HAP-1 (cell line): ENCODE results near the gene USP24.
A peak's percentile ranks its signal among the peaks of the same experiment; 100 is the strongest.
"Not testable (repeated sequence)": the region's sequence is repeated elsewhere in the genome, so short reads cannot be mapped to it uniquely, and the experiment has no call there.

ENCODE experiments used
- DNase-seq, 2 experiments: peaks; one replicate each; pipeline ENCODE4 v3.0.0-alpha.2; 2016 to 2020; ENCODE audit warnings: low spot score in 2 of 2
- H3K27me3 ChIP-seq: fragments of 250-450 bp; sonication (Bioruptor Pico); 2 replicates; pipeline ENCODE4 v1.5.1; 2020; ENCODE audit warnings: low read depth, mild to moderate bottlenecking, moderate library complexity
- H3K36me3 ChIP-seq: fragments of 250-450 bp; sonication (Bioruptor Pico); replicated peaks from 2 replicates; pipeline ENCODE4 v1.5.1; 2020; ENCODE audit warnings: mild to moderate bottlenecking
- H3K4me1 ChIP-seq: fragments of 250-450 bp; sonication (Bioruptor Pico); 2 replicates; pipeline ENCODE4 v1.5.1; 2020; ENCODE audit warnings: mild to moderate bottlenecking
- H3K4me3 ChIP-seq: fragments of 250-450 bp; sonication (Bioruptor Pico); 2 replicates; pipeline ENCODE4 v1.5.1; 2020; ENCODE audit warnings: mild to moderate bottlenecking, moderate library complexity
- H3K9me3 ChIP-seq: fragments of 250-450 bp; sonication (Bioruptor Pico); 2 replicates; pipeline ENCODE4 v1.5.1; 2020; ENCODE audit warnings: mild to moderate bottlenecking, moderate library complexity
- in situ Hi-C: fragments of 300-500 bp; cut with MboI; formaldehyde crosslinking; loops from 3 replicates; pipeline ENCODE4 v1.14.3; 2020; ENCODE audit warnings: low sequenced_read_pairs, inconsistent platforms, mixed read lengths

USP24 gene

GRCh38 chr1:55239548-55239947 is 24.4 kb upstream of the USP24 start:
- Histone ChIP-seq H3K36me3 (no peaks in the 10 kb centered on the region), H3K9me3 (no peaks in the 10 kb centered on the region), H3K27me3 (no peaks in the 10 kb centered on the region), H3K4me3 (no peak overlapping the region), H3K4me1 (no peaks in the 10 kb centered on the region)
- DNase-seq: no peak
- in situ Hi-C loops: no loop called here

- H3K27me3 ChIP-seq: no peaks in the 10 kb centered on the region
- H3K4me1 ChIP-seq: no peaks in the 10 kb centered on the region
- no peaks in the 10 kb centered on the region for H3K36me3 ChIP-seq
- H3K9me3 ChIP-seq: no peaks in the 10 kb centered on the region
- no peak overlapping the region for H3K4me3 ChIP-seq
- no peak for DNase-seq
- in situ Hi-C loops: no loop called here
Observed at GRCh38 chr1:55235722-55236121, 20.6 kb upstream of the USP24 start.

- H3K4me1 ChIP-seq: no peaks in the 10 kb centered on the region
- H3K36me3 ChIP-seq: no peaks in the 10 kb centered on the region
- no peaks in the 10 kb centered on the region for H3K9me3 ChIP-seq
- DNase-seq: no peak
- H3K27me3 ChIP-seq: no peaks in the 10 kb centered on the region; the same call in 1 of the 2 replicates
- no peak overlapping the region for H3K4me3 ChIP-seq
- in situ Hi-C loops: no loop called here
Observed at GRCh38 chr1:55234016-55234415, 18.9 kb upstream of the USP24 start.

- no peaks in the 10 kb centered on the region for H3K9me3 ChIP-seq
- in situ Hi-C loops: no loop called here
- no peaks in the 10 kb centered on the region; the same call in 1 of the 2 replicates for H3K27me3 ChIP-seq
- H3K4me3 ChIP-seq: no peak overlapping the region
- H3K4me1 ChIP-seq: no peaks in the 10 kb centered on the region
- H3K36me3 ChIP-seq: no peaks in the 10 kb centered on the region
- DNase-seq: no peak
Observed at GRCh38 chr1:55233145-55233777, 18.1 kb upstream of the USP24 start.

DNA sequence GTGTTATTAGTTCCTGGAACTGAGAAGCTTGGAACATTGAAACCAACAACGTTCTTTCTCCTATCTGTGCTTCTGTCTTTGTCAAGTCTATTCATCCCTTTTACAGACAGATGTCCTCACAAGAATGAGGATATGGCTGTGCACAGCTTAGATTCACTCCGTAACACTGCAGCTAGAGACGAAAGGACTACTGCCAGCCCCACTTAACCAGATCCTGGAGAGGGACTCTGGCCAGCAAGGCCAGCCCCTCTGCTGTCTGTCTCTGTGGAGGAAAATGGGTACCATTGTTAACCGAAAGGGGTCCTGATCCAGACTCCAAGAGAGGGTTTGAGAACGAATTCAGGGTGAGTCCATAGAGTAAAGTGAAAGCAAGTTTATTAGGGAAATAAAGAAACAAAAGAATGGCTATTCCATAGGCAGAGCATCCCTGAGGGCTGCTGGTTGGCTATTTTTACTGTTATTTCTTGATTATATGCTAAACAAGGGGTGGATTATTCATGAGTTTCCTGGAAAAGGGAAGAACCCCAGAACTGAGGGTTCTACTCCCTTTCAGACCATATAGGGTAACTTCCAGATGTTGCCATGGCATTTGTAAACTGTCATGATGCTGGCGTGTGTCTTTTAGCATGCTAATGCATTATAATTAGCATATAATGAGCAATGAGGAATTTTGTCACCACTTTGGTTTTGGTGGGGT is 17.4 kb upstream of the USP24 start:
- H3K27me3 ChIP-seq: no peaks in the 10 kb centered on the region; the same call in 1 of the 2 replicates
- H3K36me3 ChIP-seq: no peaks in the 10 kb centered on the region
- in situ Hi-C loops: no loop called here
- no peaks in the 10 kb centered on the region for H3K4me1 ChIP-seq
- DNase-seq: no peak
- H3K9me3 ChIP-seq: no peaks in the 10 kb centered on the region; the same call in 1 of the 2 replicates
- H3K4me3 ChIP-seq: no peak overlapping the region

DNA sequence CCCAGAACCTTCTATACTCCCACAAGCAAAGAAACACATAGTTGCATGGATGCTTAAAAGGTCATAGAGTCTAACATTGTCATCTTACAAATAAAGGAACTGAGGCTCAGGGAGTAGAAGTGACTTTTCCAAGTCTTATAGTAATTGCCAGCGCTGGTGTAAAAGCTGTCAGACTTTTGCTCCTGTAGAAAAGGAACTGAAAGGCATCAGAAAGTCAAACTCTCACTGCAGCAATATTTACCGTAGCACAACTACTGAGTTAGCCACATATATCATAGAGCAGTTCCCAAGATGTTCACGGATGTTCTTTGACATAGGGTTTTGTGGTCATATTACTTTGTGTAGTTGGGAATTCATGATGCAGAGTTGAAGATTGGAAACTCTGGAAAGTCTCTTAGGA is 16.6 kb upstream of the USP24 start:
- no peak for DNase-seq
- Histone ChIP-seq H3K27me3 (no peaks in the 10 kb centered on the region; the same call in 1 of the 2 replicates), H3K9me3 (no peaks in the 10 kb centered on the region; the same call in 1 of the 2 replicates), H3K36me3 (no peaks in the 10 kb centered on the region), H3K4me1 (no peaks in the 10 kb centered on the region), H3K4me3 (no peak overlapping the region)
- in situ Hi-C loops: no loop called here

DNA sequence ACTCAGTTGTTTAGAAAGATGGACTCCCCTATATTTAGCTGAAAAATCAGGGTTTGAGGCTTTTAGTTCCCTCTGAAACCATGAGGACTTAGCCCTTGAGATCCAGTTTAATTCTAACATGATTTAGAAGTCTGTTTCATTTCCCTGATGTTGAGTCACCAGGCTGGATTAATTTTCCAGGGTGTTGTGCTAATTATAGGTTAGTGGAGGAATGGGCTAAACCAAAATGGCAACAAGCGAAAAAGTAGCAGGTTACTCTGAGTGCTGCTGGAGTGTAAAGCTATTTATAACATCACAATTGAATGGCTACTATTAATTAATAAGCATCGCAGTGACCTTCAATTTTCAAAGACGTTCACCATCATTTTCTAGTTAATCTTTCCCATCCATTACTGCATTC is 15.5 kb upstream of the USP24 start:
- no peaks in the 10 kb centered on the region; the same call in 1 of the 2 replicates for H3K9me3 ChIP-seq
- no peak for DNase-seq

DNA sequence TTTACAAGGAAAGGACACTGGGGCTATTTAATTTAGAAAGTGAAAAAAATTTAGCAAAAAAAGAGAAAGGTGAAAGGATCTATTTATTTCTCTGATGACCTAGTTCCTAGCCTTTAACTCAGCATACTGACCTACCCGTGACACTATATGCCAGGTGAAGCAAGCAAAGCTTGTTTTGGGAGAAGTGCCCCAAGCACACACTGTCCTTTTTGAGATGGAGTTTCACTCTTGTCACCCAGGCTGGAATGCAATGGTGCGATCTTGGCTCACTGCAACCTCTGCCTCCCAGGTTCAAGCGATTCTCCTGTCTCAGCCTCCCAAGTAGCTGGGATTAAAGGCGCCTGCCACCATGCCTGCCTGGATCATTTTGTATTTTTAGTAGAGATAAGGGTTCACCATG is 14.6 kb upstream of the USP24 start:
- DNase-seq, in situ Hi-C loops, H3K27me3 ChIP-seq, H3K9me3 ChIP-seq, H3K4me1 ChIP-seq, H3K4me3 ChIP-seq, H3K36me3 ChIP-seq: not testable (repeated sequence)

More for the DNA sequence above, 15.5 kb upstream of the USP24 start:
- no peaks in the 10 kb centered on the region for H3K36me3 ChIP-seq
- no peak overlapping the region for H3K4me3 ChIP-seq
- no peaks in the 10 kb centered on the region; the same call in 1 of the 2 replicates for H3K27me3 ChIP-seq
- in situ Hi-C loops: no loop called here
- no peaks in the 10 kb centered on the region for H3K4me1 ChIP-seq

- Histone ChIP-seq H3K4me1 (no peaks in the 10 kb centered on the region), H3K27me3 (no peaks in the 10 kb centered on the region), H3K36me3 (no peaks in the 10 kb centered on the region), H3K9me3 (no peaks in the 10 kb centered on the region; the same call in 1 of the 2 replicates), H3K4me3 (no peak overlapping the region)
- DNase-seq: no peak
- in situ Hi-C loops: no loop called here
Observed at GRCh38 chr1:55225228-55225627, 10.1 kb upstream of the USP24 start.

DNA sequence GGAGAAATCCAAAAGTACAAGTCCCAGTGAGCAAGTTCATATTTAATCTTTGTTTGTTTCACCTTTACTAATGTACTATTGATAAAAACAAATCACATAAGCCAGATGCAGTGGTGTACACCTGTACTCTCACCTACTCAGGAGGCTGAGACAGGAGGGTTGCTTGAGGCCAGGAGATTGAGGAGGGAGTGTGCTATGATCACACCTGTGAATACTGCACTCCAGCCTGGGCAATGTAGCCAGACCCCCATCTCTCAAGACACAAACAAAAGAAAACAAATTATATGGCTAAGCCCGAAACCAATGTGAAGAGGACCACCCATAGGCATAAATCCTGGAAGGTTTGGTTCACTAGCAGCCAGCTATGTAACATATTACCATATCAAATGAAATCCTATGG is 9.6 kb upstream of the USP24 start:
- DNase-seq: no peak
- in situ Hi-C loops: no loop called here
- no peaks in the 10 kb centered on the region for H3K4me1 ChIP-seq

GRCh38 chr1:55222152-55222551 is 7.0 kb upstream of the USP24 start:
- Histone ChIP-seq H3K36me3 (no peaks in the 10 kb centered on the region), H3K9me3 (no peaks in the 10 kb centered on the region; the same call in 1 of the 2 replicates), H3K4me3 (no peak overlapping the region), H3K27me3 (no peaks in the 10 kb centered on the region), H3K4me1 (no peaks in the 10 kb centered on the region)
- no peak for DNase-seq
- in situ Hi-C loops: no loop called here

More for the DNA sequence above, 9.6 kb upstream of the USP24 start:
- Histone ChIP-seq H3K27me3 (no peaks in the 10 kb centered on the region), H3K36me3 (no peaks in the 10 kb centered on the region), H3K4me3 (no peak overlapping the region), H3K9me3 (no peaks in the 10 kb centered on the region; the same call in 1 of the 2 replicates)

- DNase-seq: no peak
- H3K4me1 ChIP-seq: peaks cover 10% of the 10 kb centered on the region
- H3K4me3 ChIP-seq: no peak overlapping the region
- H3K27me3 ChIP-seq: no peaks in the 10 kb centered on the region
- in situ Hi-C loops: no loop called here
- H3K9me3 ChIP-seq: no peaks in the 10 kb centered on the region
- no peaks in the 10 kb centered on the region for H3K36me3 ChIP-seq
Observed at GRCh38 chr1:55217226-55217986, 2.2 kb upstream of the USP24 start.

DNA sequence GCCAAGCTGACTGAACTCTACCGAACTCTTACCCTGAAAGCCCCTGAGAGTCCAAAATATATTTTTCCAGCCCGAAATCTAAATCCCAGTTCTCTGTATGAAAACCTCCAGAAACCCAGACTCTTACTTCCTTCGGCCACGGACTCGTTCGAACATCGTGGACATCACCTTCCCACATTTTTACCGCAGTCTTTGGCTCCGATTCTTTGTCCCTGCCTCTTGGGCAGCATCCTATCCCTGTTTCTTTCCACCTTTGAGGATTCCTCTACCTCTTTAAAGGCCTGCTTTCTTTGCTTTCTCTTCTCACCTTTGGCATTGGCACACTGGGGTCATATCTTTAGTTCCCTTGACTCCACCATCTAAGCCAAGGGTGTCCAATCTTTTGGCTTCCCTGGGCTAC is 932 bp upstream of the USP24 start:
- in situ Hi-C loops: no loop called here
- no peak for DNase-seq
- no peaks in the 10 kb centered on the region for H3K27me3 ChIP-seq
- peak overlapping the region; percentile 67 for H3K4me3 ChIP-seq
- H3K36me3 ChIP-seq: no peaks in the 10 kb centered on the region
- H3K4me1 ChIP-seq: peaks cover 23% of the 10 kb centered on the region
- H3K9me3 ChIP-seq: no peaks in the 10 kb centered on the region

GRCh38 chr1:55214934-55215193 is 300 bp downstream of the USP24 start:
- no peaks in the 10 kb centered on the region for H3K9me3 ChIP-seq
- in situ Hi-C loops: no loop called here
- H3K36me3 ChIP-seq: no peaks in the 10 kb centered on the region
- H3K4me3 ChIP-seq: peak overlapping the region; percentile 67
- peaks cover 29% of the 10 kb centered on the region for H3K4me1 ChIP-seq
- peak in 1 of 2 experiments; percentile 54 for DNase-seq
- H3K27me3 ChIP-seq: no peaks in the 10 kb centered on the region
